PC-3 (cell line): ENCODE results near the gene FMNL2. TPM values are rescaled to one million over a fixed set of nuclear protein-coding genes. Genes with fewer than 3 reads are reported as not detected.
A peak's percentile ranks its signal among the peaks of the same experiment; 100 is the strongest.

Experiments
- ATAC-seq: fragments of 200-7000 bp; cut with Tn5 transposase; 2 replicates; pipeline ENCODE4 v1.9.1; 2020; ENCODE audit warnings: mild to moderate bottlenecking, moderate library complexity
- BruUV-seq: library from RNA; stranded (reverse); fragments of 400-500 nt; replicated peaks from 2 replicates; lab custom pipeline; 2021; lab: Mats Ljungman, UMichigan
- CTCF ChIA-PET: fragments of 300-600 bp; sonication (Branson Sonifier 250); formaldehyde crosslinking; loops from one replicate; lab custom pipeline; 2022; ENCODE audit warnings: antibody characterized with exemption; lab: Charles Lee
- POLR2A ChIA-PET: fragments of 300-600 bp; sonication (Branson Sonifier 250); formaldehyde crosslinking; loops from one replicate; lab custom pipeline; 2022; ENCODE audit warnings: antibody characterized with exemption; ENCODE audit not compliant: unreplicated experiment; lab: Charles Lee
- DNase-seq: peaks from one replicate; pipeline ENCODE4 v3.0.0-alpha.2; 2015
- H2AFZ ChIP-seq: fragments of 300-600 bp; sonication (generic); 2 replicates; pipeline ENCODE4 v1.6.0; 2016; ENCODE audit warnings: antibody characterized with exemption, low read length
- H3F3A ChIP-seq: fragments of 300-600 bp; sonication (generic); one replicate; pipeline ENCODE4 v1.6.0; 2017; ENCODE audit warnings: antibody characterized with exemption, low read length, control low read depth, mild to moderate bottlenecking; ENCODE audit not compliant: unreplicated experiment
- H3K27ac ChIP-seq: fragments of 300-600 bp; sonication (generic); 2 replicates; pipeline ENCODE4 v1.5.1; 2016; ENCODE audit warnings: mild to moderate bottlenecking, low read length
- H3K27me3 ChIP-seq: fragments of 300-600 bp; sonication (generic); 2 replicates; pipeline ENCODE4 v1.6.1; 2016; ENCODE audit warnings: low read length, mixed read lengths
- H3K36me3 ChIP-seq: fragments of 300-600 bp; sonication (generic); 2 replicates; pipeline ENCODE4 v1.6.1; 2016; ENCODE audit warnings: low read depth, mixed run types, low read length, mixed read lengths
- H3K4me1 ChIP-seq: fragments of 300-600 bp; sonication (generic); 2 replicates; pipeline ENCODE4 v1.5.1; 2016; ENCODE audit warnings: low read length; ENCODE audit not compliant: insufficient read depth
- H3K4me2 ChIP-seq: fragments of 300-600 bp; sonication (generic); 2 replicates; pipeline ENCODE4 v1.6.0; 2016; ENCODE audit warnings: low read length
- H3K4me3 ChIP-seq: fragments of 300-600 bp; sonication (generic); 2 replicates; pipeline ENCODE4 v1.5.1; 2016; ENCODE audit warnings: mild to moderate bottlenecking, low read length, mixed read lengths
- H3K79me2 ChIP-seq: fragments of 300-600 bp; sonication (generic); 2 replicates; pipeline ENCODE4 v1.6.1; 2017; ENCODE audit warnings: low read length, mixed read lengths
- H3K9ac ChIP-seq: fragments of 300-600 bp; sonication (generic); 2 replicates; pipeline ENCODE4 v1.6.0; 2016; ENCODE audit warnings: mild to moderate bottlenecking, low read length
- H3K9me2 ChIP-seq: fragments of 300-600 bp; sonication (generic); replicated peaks from 2 replicates; pipeline ENCODE4 v1.6.1; 2016; ENCODE audit warnings: mixed run types, low read length, mixed read lengths
- H3K9me3 ChIP-seq: fragments of 300-600 bp; sonication (generic); 2 replicates; pipeline ENCODE4 v1.6.1; 2016; ENCODE audit warnings: low read length, mixed read lengths
- H4K20me1 ChIP-seq: fragments of 300-600 bp; sonication (generic); 2 replicates; pipeline ENCODE4 v1.6.1; 2016; ENCODE audit warnings: low read length, mixed read lengths
- CTCF ChIP-seq: fragments of 300-600 bp; sonication (generic); conservative IDR thresholded peaks from 2 replicates; pipeline ENCODE4 v1.5.1; 2017; ENCODE audit warnings: antibody characterized with exemption, low read depth, mild to moderate bottlenecking, low read length
- EZH2 ChIP-seq: fragments of 300-600 bp; sonication (generic); IDR thresholded peaks from one replicate; pipeline ENCODE4 v1.6.1; 2017; ENCODE audit warnings: antibody characterized with exemption, mild to moderate bottlenecking, low read length; ENCODE audit not compliant: unreplicated experiment
- EZH2phosphoT487 ChIP-seq: fragments of 300-600 bp; sonication (generic); IDR thresholded peaks from 2 replicates; pipeline ENCODE4 v1.6.1; 2018; ENCODE audit warnings: mild to moderate bottlenecking, antibody characterized with exemption, low read length, borderline replicate concordance
- intact Hi-C: fragments of 100-400 bp; cut with micrococcal nuclease; formaldehyde crosslinking; loops from 2 replicates; pipeline ENCODE4 v1.9.0; 2023
- total RNA-seq: library from RNA; depleted of rRNA; stranded (reverse); fragments of >200 nt; gene quantifications from 2 replicates; pipeline ENCODE4 v1.2.3, GENCODE V29; 2014

FMNL2 gene
- total RNA-seq, 1 experiment from 2014 or later = 15.8 TPM

- Histone ChIP-seq H3K9me2 (no peaks in the 10 kb centered on the region), H3K27ac (no peak overlapping the region), H3K36me3 (peaks cover 71% of the 10 kb centered on the region), H3K4me1 (no peaks in the 10 kb centered on the region), H3K9me3 (no peaks in the 10 kb centered on the region), H4K20me1 (no peaks in the 10 kb centered on the region), H3K4me2 (no peak overlapping the region), H3K27me3 (no peaks in the 10 kb centered on the region), H2AFZ (no peak overlapping the region), H3K79me2 (no peaks in the 10 kb centered on the region), H3K4me3 (no peak overlapping the region), H3F3A (no peaks in the 10 kb centered on the region), H3K9ac (no peak overlapping the region)
- TF ChIP-seq CTCF (no peak), EZH2phosphoT487 (no peak), EZH2 (no peak)
- ChIA-PET CTCF (no interaction called here), POLR2A (no interaction called here)
- DNase-seq = peak; percentile 37
- BruUV-seq = no TSS peak
- peak; percentile 82 for ATAC-seq
- intact Hi-C loops = no loop called here
Measured at GRCh38 chr2:152657043-152657442, 322.1 kb downstream of the FMNL2 start.

GRCh38 chr2:152658221-152658620, 323.2 kb downstream of the FMNL2 start:
- Histone ChIP-seq H3K27ac (no peak overlapping the region), H3K36me3 (peaks cover 72% of the 10 kb centered on the region)
- ATAC-seq = no peak

More at GRCh38 chr2:152658221-152658620, 323.2 kb downstream of the FMNL2 start:
- no peaks in the 10 kb centered on the region for H3F3A ChIP-seq
- no peaks in the 10 kb centered on the region for H4K20me1 ChIP-seq
- no peaks in the 10 kb centered on the region for H3K27me3 ChIP-seq
- H3K9me3 ChIP-seq = no peaks in the 10 kb centered on the region
- CTCF ChIA-PET = no interaction called here
- TF ChIP-seq EZH2 (no peak), CTCF (no peak), EZH2phosphoT487 (no peak)
- H3K9ac ChIP-seq = no peak overlapping the region
- H3K9me2 ChIP-seq = no peaks in the 10 kb centered on the region
- no peaks in the 10 kb centered on the region for H3K79me2 ChIP-seq
- H2AFZ ChIP-seq = no peak overlapping the region
- no TSS peak for BruUV-seq
- intact Hi-C loops = no loop called here
- H3K4me1 ChIP-seq = no peaks in the 10 kb centered on the region
- no peak overlapping the region for H3K4me2 ChIP-seq
- DNase-seq = no peak
- no peak overlapping the region for H3K4me3 ChIP-seq
- POLR2A ChIA-PET = no interaction called here
